Measurements from ENCODE around the gene MCF2L.

The MCF2L gene

GRCh38 chr13:113023694-113024430 is 54.8 kb downstream of the MCF2L start:
- DNase-seq (ENCODE audit: low read depth), result no peak
- TF ChIP-seq CTCF (IDR thresholded peaks at IDR 0.05; ENCODE audit: control insufficient read depth, insufficient read depth, low read depth, low read length, missing control alignments), result no peak
- no peak overlapping the region for H3K4me3 ChIP-seq (ENCODE audit: control insufficient read depth, low read depth, low read length)

GRCh38 chr13:113024466-113024865 is 55.5 kb downstream of the MCF2L start:
- no peak for TF ChIP-seq CTCF (IDR thresholded peaks at IDR 0.05; ENCODE audit: control insufficient read depth, insufficient read depth, low read depth, low read length, missing control alignments)
- H3K4me3 ChIP-seq (ENCODE audit: control insufficient read depth, low read depth, low read length), result no peak overlapping the region
- DNase-seq (ENCODE audit: low read depth), result no peak

- DNase-seq (ENCODE audit: low read depth), result no peak
- TF ChIP-seq CTCF (IDR thresholded peaks at IDR 0.05; ENCODE audit: control insufficient read depth, insufficient read depth, low read depth, low read length, missing control alignments), result no peak
- H3K4me3 ChIP-seq (ENCODE audit: control insufficient read depth, low read depth, low read length), result no peak overlapping the region
Observed at GRCh38 chr13:113026391-113026910, 57.4 kb downstream of the MCF2L start.

GRCh38 chr13:113027095-113027494 is 58.1 kb downstream of the MCF2L start:
- no peak for DNase-seq (ENCODE audit: low read depth)
- H3K4me3 ChIP-seq (ENCODE audit: control insufficient read depth, low read depth, low read length), result no peak overlapping the region
- TF ChIP-seq CTCF (IDR thresholded peaks at IDR 0.05; ENCODE audit: control insufficient read depth, insufficient read depth, low read depth, low read length, missing control alignments), result no peak

- TF ChIP-seq CTCF (IDR thresholded peaks at IDR 0.05; ENCODE audit: control insufficient read depth, insufficient read depth, low read depth, low read length, missing control alignments), result no peak
- DNase-seq (ENCODE audit: low read depth), result no peak
- H3K4me3 ChIP-seq (ENCODE audit: control insufficient read depth, low read depth, low read length), result no peak overlapping the region
Observed at GRCh38 chr13:113027566-113027965, 58.6 kb downstream of the MCF2L start.

GRCh38 chr13:113028336-113029060 is 59.5 kb downstream of the MCF2L start:
- no peak for TF ChIP-seq CTCF (IDR thresholded peaks at IDR 0.05; ENCODE audit: control insufficient read depth, insufficient read depth, low read depth, low read length, missing control alignments)
- DNase-seq (ENCODE audit: low read depth), result no peak
- H3K4me3 ChIP-seq (ENCODE audit: control insufficient read depth, low read depth, low read length), result no peak overlapping the region
